KMS-11 (cell line): Measurements from ENCODE around the gene C1QTNF2.

ENCODE experiments used
- H2AFZ ChIP-seq: fragments of 200-600 bp; sonication (generic); 2 replicates; pipeline ENCODE4 v1.6.1; 2016; ENCODE audit warnings: antibody characterized with exemption, mixed run types, low read depth
- H3K27ac ChIP-seq: fragments of 200-600 bp; sonication (generic); 2 replicates; pipeline ENCODE4 v1.6.1; 2016; ENCODE audit warnings: mild to moderate bottlenecking, mixed run types
- H3K27me3 ChIP-seq: fragments of 200-600 bp; sonication (generic); 2 replicates; pipeline ENCODE4 v1.6.1; 2017; ENCODE audit warnings: mild to moderate bottlenecking, low read depth, mixed run types, moderate library complexity; ENCODE audit not compliant: insufficient read depth
- H3K36me3 ChIP-seq: fragments of 200-600 bp; sonication (generic); 2 replicates; pipeline ENCODE4 v1.6.1; 2017; ENCODE audit warnings: mild to moderate bottlenecking, mixed run types; ENCODE audit not compliant: insufficient read depth
- H3K4me1 ChIP-seq: fragments of 200-600 bp; sonication (generic); 2 replicates; pipeline ENCODE4 v1.6.1; 2016; ENCODE audit warnings: mild to moderate bottlenecking, low read depth, mixed run types; ENCODE audit not compliant: poor library complexity, severe bottlenecking
- H3K4me2 ChIP-seq: fragments of 200-600 bp; sonication (generic); 2 replicates; pipeline ENCODE4 v1.7.0; 2016; ENCODE audit warnings: mild to moderate bottlenecking, mixed run types
- H3K4me3 ChIP-seq: fragments of 200-600 bp; sonication (generic); IDR thresholded peaks from 2 replicates; pipeline ENCODE4 v1.6.1; 2017; ENCODE audit warnings: low read depth, low read length, mixed read lengths; ENCODE audit not compliant: insufficient read depth
- H3K79me2 ChIP-seq: fragments of 200-600 bp; sonication (generic); 2 replicates; pipeline ENCODE4 v1.6.1; 2016; ENCODE audit warnings: low read depth, mixed run types; ENCODE audit not compliant: insufficient read depth
- H3K9ac ChIP-seq: fragments of 200-600 bp; sonication (generic); 2 replicates; pipeline ENCODE4 v1.6.1; 2016; ENCODE audit warnings: mild to moderate bottlenecking, mixed run types
- H4K20me1 ChIP-seq: fragments of 200-600 bp; sonication (generic); 2 replicates; pipeline ENCODE4 v1.6.1; 2016; ENCODE audit warnings: mild to moderate bottlenecking, mixed run types; ENCODE audit not compliant: insufficient read depth
- CTCF ChIP-seq: fragments of 200-600 bp; sonication (generic); conservative IDR thresholded peaks from 2 replicates; pipeline ENCODE4 v1.6.1; 2017; ENCODE audit warnings: low read depth, mild to moderate bottlenecking, antibody characterized with exemption, low read length, moderate library complexity, mixed read lengths

C1QTNF2 gene

GRCh38 chr5:160306696-160307095 is 63.7 kb downstream of the C1QTNF2 start:
- no peak overlapping the region for H3K4me3 ChIP-seq
- no peak overlapping the region for H3K27ac ChIP-seq
- no peak for TF ChIP-seq CTCF
- no peaks in the 10 kb centered on the region for H3K27me3 ChIP-seq
- no peaks in the 10 kb centered on the region for H3K4me1 ChIP-seq
- no peak overlapping the region for H3K4me2 ChIP-seq
- H3K9ac ChIP-seq: no peak overlapping the region
- H3K79me2 ChIP-seq: no peaks in the 10 kb centered on the region
- H2AFZ ChIP-seq: no peak overlapping the region
- H4K20me1 ChIP-seq: no peaks in the 10 kb centered on the region
- no peaks in the 10 kb centered on the region for H3K36me3 ChIP-seq

GRCh38 chr5:160305319-160305718 is 65.1 kb downstream of the C1QTNF2 start:
- Histone ChIP-seq H4K20me1 (no peaks in the 10 kb centered on the region), H3K36me3 (no peaks in the 10 kb centered on the region), H3K9ac (no peak overlapping the region), H2AFZ (no peak overlapping the region), H3K4me3 (no peak overlapping the region), H3K4me2 (no peak overlapping the region), H3K4me1 (no peaks in the 10 kb centered on the region), H3K27ac (no peak overlapping the region), H3K27me3 (no peaks in the 10 kb centered on the region), H3K79me2 (no peaks in the 10 kb centered on the region)
- no peak for TF ChIP-seq CTCF

DNA sequence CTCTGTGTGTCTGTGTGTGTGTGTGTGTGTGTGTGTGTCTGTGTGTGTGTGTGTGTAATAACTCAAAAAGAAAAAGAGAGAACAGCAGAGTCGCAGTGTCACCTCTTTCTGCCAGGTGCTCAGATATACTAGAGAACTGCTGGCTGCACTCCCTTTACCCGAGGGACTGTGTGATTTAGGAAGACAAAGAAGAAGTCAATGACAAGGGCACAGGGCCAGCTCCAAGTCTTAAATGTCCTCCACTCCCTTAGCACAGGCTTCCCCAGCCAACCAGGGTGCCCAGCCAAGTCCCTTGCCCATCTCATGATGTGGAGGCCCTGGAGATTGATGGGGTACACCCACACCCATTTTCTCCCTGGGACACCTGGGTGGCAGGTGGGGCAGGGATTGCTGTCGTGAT is 66.7 kb downstream of the C1QTNF2 start:
- H3K4me3 ChIP-seq: no peak overlapping the region
- H3K79me2 ChIP-seq: no peaks in the 10 kb centered on the region
- no peak overlapping the region for H3K27ac ChIP-seq
- TF ChIP-seq CTCF: no peak
- no peaks in the 10 kb centered on the region for H3K36me3 ChIP-seq
- H3K4me2 ChIP-seq: no peak overlapping the region
- no peak overlapping the region for H3K9ac ChIP-seq
- no peaks in the 10 kb centered on the region for H3K27me3 ChIP-seq
- no peak overlapping the region for H2AFZ ChIP-seq
- no peaks in the 10 kb centered on the region for H3K4me1 ChIP-seq
- no peaks in the 10 kb centered on the region for H4K20me1 ChIP-seq

GRCh38 chr5:160298189-160298588 is 72.2 kb downstream of the C1QTNF2 start:
- Histone ChIP-seq H3K27me3 (no peaks in the 10 kb centered on the region), H2AFZ (no peak overlapping the region), H3K4me2 (no peak overlapping the region), H3K27ac (no peak overlapping the region), H3K4me1 (no peaks in the 10 kb centered on the region), H3K36me3 (no peaks in the 10 kb centered on the region), H3K4me3 (no peak overlapping the region), H3K79me2 (no peaks in the 10 kb centered on the region), H3K9ac (no peak overlapping the region), H4K20me1 (no peaks in the 10 kb centered on the region)
- no peak for TF ChIP-seq CTCF

DNA sequence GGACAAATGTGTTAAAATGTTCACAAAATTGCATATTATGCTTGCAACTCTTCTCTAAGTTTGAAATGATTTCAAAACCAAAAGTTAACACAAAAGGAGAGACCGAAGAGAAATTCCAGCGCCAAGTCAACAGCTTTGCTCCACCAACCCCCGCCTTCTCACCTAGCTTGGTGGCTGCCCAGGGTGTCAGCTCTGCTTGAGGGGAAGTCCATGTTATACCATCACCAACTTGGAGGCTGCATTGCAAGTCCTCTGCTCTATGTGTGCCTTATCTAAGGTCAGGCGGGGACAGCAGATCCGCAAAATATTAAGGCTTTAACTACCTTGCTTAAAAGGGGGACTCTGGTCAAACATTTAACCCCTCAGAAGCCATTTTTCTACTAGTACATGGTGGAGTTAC is 72.7 kb downstream of the C1QTNF2 start:
- no peaks in the 10 kb centered on the region for H3K4me1 ChIP-seq
- no peak overlapping the region for H3K4me3 ChIP-seq
- H3K4me2 ChIP-seq: no peak overlapping the region
- H4K20me1 ChIP-seq: no peaks in the 10 kb centered on the region
- H2AFZ ChIP-seq: no peak overlapping the region
- no peaks in the 10 kb centered on the region for H3K27me3 ChIP-seq
- no peaks in the 10 kb centered on the region for H3K79me2 ChIP-seq
- TF ChIP-seq CTCF: no peak
- H3K27ac ChIP-seq: no peak overlapping the region
- H3K9ac ChIP-seq: no peak overlapping the region
- H3K36me3 ChIP-seq: no peaks in the 10 kb centered on the region
